Hematopoietic multipotent progenitor cell treated with erythropoietin and hydrocortisone succinate and interleukin-3 and kit ligand, for 15 days (in vitro differentiated cells): Measurements from ENCODE around the gene TM7SF2.

ENCODE experiments used
- DNase-seq: peaks from one replicate; pipeline ENCODE4 v3.0.0-alpha.2; 2015; ENCODE audit warnings: low spot score

Gene TM7SF2

DNA sequence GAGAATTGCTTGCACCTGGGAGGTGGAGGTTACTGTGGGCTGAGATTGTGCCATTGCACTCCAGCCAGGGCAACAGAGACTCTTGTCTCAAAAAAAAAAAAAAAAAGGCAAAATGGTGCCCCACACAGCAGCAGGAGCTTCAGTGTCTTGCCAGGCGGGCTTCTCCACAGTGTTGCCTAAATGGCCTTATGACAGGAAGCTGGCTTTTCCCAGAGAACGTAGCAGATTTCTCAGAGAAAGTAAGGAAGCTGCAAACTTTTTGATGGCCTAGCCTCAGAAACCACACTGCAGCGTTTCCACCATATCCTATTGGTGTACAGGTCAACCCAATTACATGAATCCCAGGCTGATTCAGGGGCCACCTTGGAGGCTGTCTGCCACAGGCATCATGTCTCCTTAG is 45.7 kb downstream of the TM7SF2 start:
- DNase-seq = no peak

DNA sequence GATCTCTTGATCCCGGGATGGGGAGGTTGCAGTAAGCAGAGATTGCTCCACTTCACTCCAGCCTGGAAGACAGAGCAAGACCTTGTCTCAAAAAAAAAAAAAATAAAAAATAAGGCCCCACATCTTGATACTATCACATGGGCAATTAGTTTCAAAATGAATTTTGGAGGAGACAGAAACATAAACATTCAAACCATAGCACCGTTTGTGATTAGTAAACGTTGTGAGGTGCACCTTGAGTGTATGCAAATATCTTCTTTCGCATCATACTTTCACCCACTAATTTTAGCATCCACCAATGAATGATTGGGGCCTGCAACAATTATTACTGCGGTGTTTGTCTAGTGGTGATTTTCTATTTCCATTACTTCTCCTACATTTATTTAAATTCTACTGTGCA is 47.3 kb downstream of the TM7SF2 start:
- no peak for DNase-seq

DNA sequence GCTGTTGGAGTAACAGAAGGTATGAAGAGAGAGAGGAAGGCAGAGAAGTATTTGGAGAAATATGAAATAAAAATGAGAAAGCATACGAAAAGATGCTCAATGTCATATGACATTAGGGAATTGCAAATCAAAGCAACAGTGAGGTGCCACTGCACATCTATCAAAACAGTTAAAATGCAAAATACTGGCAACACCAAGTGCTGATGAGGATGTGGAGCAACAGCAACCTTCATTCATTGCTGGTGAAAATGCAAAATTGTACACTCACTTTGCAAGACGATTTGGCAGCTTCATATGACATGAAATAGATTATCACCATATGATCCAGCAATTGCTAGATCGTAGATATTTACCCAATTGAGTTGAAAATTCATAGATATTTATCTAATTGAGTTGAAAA is 49.0 kb downstream of the TM7SF2 start:
- DNase-seq = no peak

DNA sequence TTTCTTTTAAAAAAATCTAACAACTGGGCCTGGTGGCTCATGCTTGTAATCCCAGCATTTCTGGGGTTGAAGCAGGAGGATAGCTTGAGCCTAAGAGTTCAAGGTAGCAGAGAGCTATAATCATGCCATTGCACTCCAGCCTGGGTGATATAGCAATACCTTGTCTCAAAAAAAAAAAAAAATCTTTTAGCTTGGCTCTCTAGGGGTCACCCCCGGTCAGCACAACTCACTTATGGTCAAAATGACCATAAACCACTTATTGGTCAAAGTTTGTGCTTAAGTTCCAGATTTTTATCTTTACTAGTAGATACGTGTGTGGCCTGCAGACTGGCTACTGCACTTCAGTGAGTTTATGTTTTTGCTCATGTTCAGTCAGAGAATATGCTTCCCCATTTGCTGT is 52.0 kb downstream of the TM7SF2 start:
- no peak for DNase-seq
